HG03457 (cell line): ENCODE data around the gene IL18R1.
A peak's percentile ranks its signal among the peaks of the same experiment; 100 is the strongest.

ENCODE experiments used
- ATAC-seq: cut with Tn5 transposase; IDR thresholded peaks from one replicate; pipeline ENCODE4 v1.9.1; 2021; ENCODE audit warnings: moderate number of reproducible peaks; ENCODE audit not compliant: unreplicated experiment

Gene IL18R1

GRCh38 chr2:102427249-102427648 is 71.7 kb downstream of the IL18R1 start:
- no peak for ATAC-seq

GRCh38 chr2:102428573-102428972 is 73.0 kb downstream of the IL18R1 start:
- ATAC-seq, result no peak

GRCh38 chr2:102432386-102432785 is 76.8 kb downstream of the IL18R1 start:
- ATAC-seq, result no peak

- no peak for ATAC-seq
Measured at GRCh38 chr2:102433973-102434654, 78.5 kb downstream of the IL18R1 start.

- ATAC-seq, result peak; percentile 54
Measured at GRCh38 chr2:102434655-102435381, 79.2 kb downstream of the IL18R1 start.

GRCh38 chr2:102435741-102436140 is 80.1 kb downstream of the IL18R1 start:
- no peak for ATAC-seq

- ATAC-seq, result no peak
Measured at GRCh38 chr2:102436323-102436722, 80.7 kb downstream of the IL18R1 start.

GRCh38 chr2:102437122-102437521 is 81.5 kb downstream of the IL18R1 start:
- no peak for ATAC-seq

GRCh38 chr2:102438111-102438510 is 82.5 kb downstream of the IL18R1 start:
- no peak for ATAC-seq

- no peak for ATAC-seq
Measured at GRCh38 chr2:102438578-102438977, 83.0 kb downstream of the IL18R1 start.

GRCh38 chr2:102439065-102439695 is 83.6 kb downstream of the IL18R1 start:
- no peak for ATAC-seq

- ATAC-seq, result no peak
Measured at GRCh38 chr2:102442967-102443828, 87.6 kb downstream of the IL18R1 start.

GRCh38 chr2:102444233-102444632 is 88.6 kb downstream of the IL18R1 start:
- ATAC-seq, result no peak

GRCh38 chr2:102446936-102447335 is 91.3 kb downstream of the IL18R1 start:
- ATAC-seq, result no peak
